Activated naive CD4-positive, alpha-beta T cell treated with anti-CD3 and anti-CD28 coated beads, Interleukin-2, amount 50 U/mL, for 24 hours (primary cell): Measurements from ENCODE around the gene CENPV.
"Not testable (repeated sequence)": the region's sequence is repeated elsewhere in the genome, so short reads cannot be mapped to it uniquely, and the experiment has no call there.

Experiments
- H3K27ac Mint-ChIP-seq: one replicate; pipeline ENCODE4 v1.8.0; 2021; ENCODE audit warnings: mild to moderate bottlenecking, mixed read lengths
- H3K27me3 Mint-ChIP-seq: one replicate; pipeline ENCODE4 v1.8.0; 2021; ENCODE audit warnings: mixed read lengths
- H3K36me3 Mint-ChIP-seq: one replicate; pipeline ENCODE4 v1.8.0; 2021; ENCODE audit warnings: mixed read lengths
- H3K4me1 Mint-ChIP-seq: one replicate; pipeline ENCODE4 v1.8.0; 2021; ENCODE audit warnings: mixed read lengths
- H3K4me3 Mint-ChIP-seq: one replicate; pipeline ENCODE4 v1.8.0; 2021; ENCODE audit warnings: mild to moderate bottlenecking, mixed read lengths
- H3K9me3 Mint-ChIP-seq: one replicate; pipeline ENCODE4 v1.8.0; 2021; ENCODE audit warnings: mixed read lengths

The CENPV gene

DNA sequence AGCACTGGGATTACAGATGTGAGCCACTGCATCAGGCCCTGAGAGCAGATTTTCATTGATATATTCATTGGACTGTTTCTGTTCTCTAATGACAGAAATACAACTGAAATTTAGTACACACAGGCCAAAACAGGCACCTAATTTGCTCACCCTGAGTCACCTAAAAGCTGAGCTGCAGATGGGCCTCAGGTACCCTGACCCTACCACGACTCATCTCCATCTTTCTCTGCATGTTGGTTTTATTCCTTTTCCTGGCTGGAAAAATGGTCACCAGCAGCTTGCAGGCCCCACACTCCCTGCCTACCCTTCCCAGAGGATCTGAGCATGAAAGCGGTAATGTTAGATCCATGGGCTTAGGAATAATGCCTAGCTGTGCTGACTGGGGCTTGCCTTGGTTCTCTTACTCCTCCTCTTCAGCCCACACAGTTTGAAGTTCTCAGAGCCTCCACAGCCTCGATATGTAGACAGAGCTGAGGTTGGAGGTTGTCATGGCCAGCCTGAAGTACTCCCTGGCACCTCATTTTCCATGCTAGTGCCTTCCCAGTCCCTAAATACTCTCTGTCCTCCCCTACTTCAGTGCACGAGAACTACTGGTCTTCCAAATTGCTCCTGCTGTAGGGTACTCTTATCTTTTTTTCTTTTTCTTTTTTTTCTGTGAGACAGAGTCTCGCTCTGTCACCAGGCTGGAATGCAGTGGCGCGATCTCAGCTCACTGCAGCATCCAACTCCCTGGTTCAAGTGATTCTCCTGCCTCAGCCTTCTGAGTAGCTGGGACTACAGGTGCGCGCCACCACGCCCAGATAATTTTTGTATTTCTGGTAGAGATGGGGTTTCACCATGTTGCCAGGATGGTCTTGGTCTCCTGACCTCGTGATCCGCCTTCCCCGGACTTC lies 51.1 kb downstream of the CENPV start:
- no peak overlapping the region for H3K4me3 Mint-ChIP-seq
- H3K36me3 Mint-ChIP-seq: peaks cover 5% of the 10 kb centered on the region
- no peaks in the 10 kb centered on the region for H3K27me3 Mint-ChIP-seq
- H3K4me1 Mint-ChIP-seq: peaks cover 13% of the 10 kb centered on the region
- H3K27ac Mint-ChIP-seq: no peak overlapping the region
- no peaks in the 10 kb centered on the region for H3K9me3 Mint-ChIP-seq

GRCh38 chr17:16300554-16300953 lies 52.7 kb downstream of the CENPV start:
- Mint-ChIP-seq H3K27me3 (no peaks in the 10 kb centered on the region), H3K27ac (no peak overlapping the region), H3K36me3 (peaks cover 6% of the 10 kb centered on the region), H3K4me1 (peaks cover 18% of the 10 kb centered on the region), H3K4me3 (no peak overlapping the region), H3K9me3 (no peaks in the 10 kb centered on the region)

DNA sequence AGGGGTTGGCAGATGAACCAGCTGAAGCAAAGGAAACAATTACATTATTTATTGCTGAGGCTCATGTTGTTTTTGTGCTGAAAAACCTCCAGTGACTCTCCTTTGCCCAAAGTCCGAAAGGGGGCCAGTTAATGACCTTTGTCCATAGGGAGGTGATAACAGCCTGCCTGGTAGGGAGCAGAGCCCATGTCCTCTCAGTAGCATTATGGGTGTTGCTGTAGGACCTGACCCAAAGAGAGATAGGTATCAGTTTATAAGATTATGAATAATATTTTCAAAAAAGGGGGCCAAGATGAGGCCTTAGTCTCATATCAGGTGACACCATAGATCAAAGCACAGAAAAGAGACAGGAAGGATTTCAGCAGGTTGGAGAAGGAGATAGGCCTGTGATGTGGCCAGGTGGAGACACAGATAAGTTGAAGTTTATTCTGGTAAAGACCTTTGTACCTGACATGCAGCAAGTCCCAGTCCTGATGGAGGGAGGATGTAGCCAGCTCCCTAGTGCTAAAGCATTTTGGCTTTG lies 55.1 kb downstream of the CENPV start:
- H3K4me3 Mint-ChIP-seq: no peak overlapping the region
- no peaks in the 10 kb centered on the region for H3K27me3 Mint-ChIP-seq
- H3K4me1 Mint-ChIP-seq: peaks cover 26% of the 10 kb centered on the region
- no peaks in the 10 kb centered on the region for H3K9me3 Mint-ChIP-seq
- H3K36me3 Mint-ChIP-seq: peaks cover 8% of the 10 kb centered on the region
- H3K27ac Mint-ChIP-seq: peak overlapping the region; percentile 23

GRCh38 chr17:16297367-16298139 lies 55.7 kb downstream of the CENPV start:
- no peaks in the 10 kb centered on the region for H3K9me3 Mint-ChIP-seq
- peaks cover 26% of the 10 kb centered on the region for H3K4me1 Mint-ChIP-seq
- H3K4me3 Mint-ChIP-seq: no peak overlapping the region
- H3K27me3 Mint-ChIP-seq: no peaks in the 10 kb centered on the region
- H3K27ac Mint-ChIP-seq: no peak overlapping the region
- peaks cover 6% of the 10 kb centered on the region for H3K36me3 Mint-ChIP-seq

DNA sequence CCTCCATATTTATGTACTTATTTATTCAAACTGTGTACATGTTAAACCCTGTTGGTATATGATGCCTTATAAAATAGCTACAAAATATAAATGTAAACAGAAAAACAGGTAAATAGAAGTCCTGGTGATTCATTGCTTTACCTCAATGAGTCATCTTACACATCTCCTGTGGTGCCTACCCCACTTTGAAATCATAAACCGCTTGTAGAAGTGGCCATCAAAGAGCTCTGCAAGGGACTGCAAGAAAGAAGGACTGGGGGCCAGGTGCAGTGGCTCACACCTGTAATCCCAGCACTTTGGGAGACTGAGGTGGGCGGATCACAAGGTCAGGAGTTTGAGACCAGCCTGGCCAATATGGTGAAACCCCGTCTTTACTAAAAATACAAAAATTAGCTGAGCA lies 57.2 kb downstream of the CENPV start:
- H3K27ac Mint-ChIP-seq, H3K36me3 Mint-ChIP-seq, H3K27me3 Mint-ChIP-seq, H3K9me3 Mint-ChIP-seq, H3K4me3 Mint-ChIP-seq: not testable (repeated sequence)
- H3K4me1 Mint-ChIP-seq: peaks cover 26% of the 10 kb centered on the region

- peaks cover 3% of the 10 kb centered on the region for H3K36me3 Mint-ChIP-seq
- no peak overlapping the region for H3K4me3 Mint-ChIP-seq
- peaks cover 31% of the 10 kb centered on the region for H3K4me1 Mint-ChIP-seq
- no peaks in the 10 kb centered on the region for H3K27me3 Mint-ChIP-seq
- H3K9me3 Mint-ChIP-seq: no peaks in the 10 kb centered on the region
- H3K27ac Mint-ChIP-seq: peak overlapping the region; percentile 59
Observed at GRCh38 chr17:16294560-16294959, 58.7 kb downstream of the CENPV start.

DNA sequence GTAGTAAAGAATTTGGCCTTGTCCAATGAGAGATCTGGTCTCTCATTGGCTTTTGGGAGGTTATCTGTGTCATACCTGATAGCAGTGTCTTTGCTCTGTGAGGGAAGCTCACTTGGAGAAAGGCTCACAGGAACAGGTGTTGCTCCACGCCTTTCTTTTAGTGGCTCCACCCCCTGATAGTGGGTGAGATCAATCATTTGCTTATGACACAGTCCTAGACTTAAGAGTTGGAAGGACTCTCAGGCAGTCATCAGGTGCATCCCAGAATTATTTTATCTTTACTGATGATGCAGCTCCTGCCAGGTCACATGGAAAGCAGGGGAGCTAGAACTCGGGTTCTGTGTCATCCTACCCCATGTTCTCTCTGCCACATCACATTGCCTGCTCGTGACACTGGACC lies 59.3 kb downstream of the CENPV start:
- Mint-ChIP-seq H3K27ac (no peak overlapping the region), H3K9me3 (no peaks in the 10 kb centered on the region), H3K27me3 (no peaks in the 10 kb centered on the region), H3K36me3 (peaks cover 3% of the 10 kb centered on the region), H3K4me3 (no peak overlapping the region), H3K4me1 (peaks cover 38% of the 10 kb centered on the region)
